Measurements from ENCODE around the gene PPM1H. TPM values are rescaled to one million over a fixed set of nuclear protein-coding genes. Genes with fewer than 3 reads are reported as not detected.

The PPM1H gene
- total and polyA plus RNA-seq, 2 donors (not counting 1 experiment from before 2014, with no cell fraction given): 0.01 TPM; not detected in 1

GRCh38 chr12:62725781-62726180 is 209.2 kb downstream of the PPM1H start:
- H3K4me1 Mint-ChIP-seq: no peaks in the 10 kb centered on the region
- ATAC-seq (ENCODE audit: low read depth): no peak
- Histone ChIP-seq H3K79me2 (ENCODE audit: control insufficient read depth, insufficient read depth, low read length) (no peaks in the 10 kb centered on the region), H3K27me3 (replicated peaks in 1 of 4; ENCODE audit: control extremely low read depth in 1 of 4, control insufficient read depth in 3 of 4, insufficient read depth in 4 of 4, low read length in 3 of 4) (no peaks in the 10 kb centered on the region), H4K20me1 (ENCODE audit: control insufficient read depth, insufficient read depth, low read length, poor library complexity, severe bottlenecking) (no peaks in the 10 kb centered on the region), H3K4me1 (ENCODE audit: control insufficient read depth in 2 of 2, insufficient read depth in 2 of 2, low read length in 2 of 2) (no peaks in the 10 kb centered on the region), H3K9me3 (ENCODE audit: control extremely low read depth in 1 of 3, control insufficient read depth in 2 of 3, insufficient read depth in 1 of 3, low read length in 2 of 3) (no peaks in the 10 kb centered on the region), H3K4me2 (replicated peaks; ENCODE audit: low read depth, low read length, poor library complexity, severe bottlenecking) (no peak overlapping the region), H3K9ac (ENCODE audit: low read length) (no peak overlapping the region), H3K36me3 (replicated peaks in 1 of 2; ENCODE audit: control extremely low read depth in 1 of 2, control insufficient read depth in 1 of 2, extremely low read depth in 1 of 2, insufficient read depth in 2 of 2, low read length in 1 of 2) (no peaks in the 10 kb centered on the region), H3K4me3 (ENCODE audit: control extremely low read depth in 1 of 5, extremely low read depth in 1 of 5, insufficient read depth in 1 of 5, low read depth in 2 of 5, low read length in 4 of 5) (no peak overlapping the region), H3K27ac (ENCODE audit: low read length in 2 of 2) (no peak overlapping the region), H2AFZ (ENCODE audit: insufficient read depth, low read depth, low read length, poor library complexity, severe bottlenecking) (no peak overlapping the region)
- intact Hi-C loops (cut with micrococcal nuclease): no loop called here
- TF ChIP-seq, protein P1, sequence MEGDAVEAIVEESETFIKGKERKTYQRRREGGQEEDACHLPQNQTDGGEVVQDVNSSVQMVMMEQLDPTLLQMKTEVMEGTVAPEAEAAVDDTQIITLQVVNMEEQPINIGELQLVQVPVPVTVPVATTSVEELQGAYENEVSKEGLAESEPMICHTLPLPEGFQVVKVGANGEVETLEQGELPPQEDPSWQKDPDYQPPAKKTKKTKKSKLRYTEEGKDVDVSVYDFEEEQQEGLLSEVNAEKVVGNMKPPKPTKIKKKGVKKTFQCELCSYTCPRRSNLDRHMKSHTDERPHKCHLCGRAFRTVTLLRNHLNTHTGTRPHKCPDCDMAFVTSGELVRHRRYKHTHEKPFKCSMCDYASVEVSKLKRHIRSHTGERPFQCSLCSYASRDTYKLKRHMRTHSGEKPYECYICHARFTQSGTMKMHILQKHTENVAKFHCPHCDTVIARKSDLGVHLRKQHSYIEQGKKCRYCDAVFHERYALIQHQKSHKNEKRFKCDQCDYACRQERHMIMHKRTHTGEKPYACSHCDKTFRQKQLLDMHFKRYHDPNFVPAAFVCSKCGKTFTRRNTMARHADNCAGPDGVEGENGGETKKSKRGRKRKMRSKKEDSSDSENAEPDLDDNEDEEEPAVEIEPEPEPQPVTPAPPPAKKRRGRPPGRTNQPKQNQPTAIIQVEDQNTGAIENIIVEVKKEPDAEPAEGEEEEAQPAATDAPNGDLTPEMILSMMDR (IDR thresholded peaks at IDR 0.05): no peak
- no peak for TF ChIP-seq EZH2 (IDR thresholded peaks at IDR 0.05; ENCODE audit: borderline replicate concordance, insufficient read depth, low read depth, low read length, poor library complexity, severe bottlenecking)
- H3K4me3 Mint-ChIP-seq: no peak overlapping the region
- no peak overlapping the region for H3K27ac Mint-ChIP-seq
- H3K9me3 Mint-ChIP-seq (ENCODE audit: insufficient read depth): no peaks in the 10 kb centered on the region
- no CpG with 5 or more reads among the region's 1 CpG for WGBS (ENCODE audit: insufficient coverage)
- ChIA-PET POLR2A (no interaction called here), CTCF (no interaction called here)
- DNase-seq: no peak
- H3K27me3 Mint-ChIP-seq: no peaks in the 10 kb centered on the region

- no peaks in the 10 kb centered on the region for H3K27me3 Mint-ChIP-seq
- ChIA-PET POLR2A (no interaction called here), CTCF (no interaction called here)
Measured at GRCh38 chr12:62724947-62725451, 210.0 kb downstream of the PPM1H start.

More at GRCh38 chr12:62724947-62725451, 210.0 kb downstream of the PPM1H start:
- no peaks in the 10 kb centered on the region for H3K4me1 Mint-ChIP-seq
- H4K20me1 ChIP-seq (ENCODE audit: control insufficient read depth, insufficient read depth, low read length, poor library complexity, severe bottlenecking): no peaks in the 10 kb centered on the region
- no peaks in the 10 kb centered on the region for H3K4me1 ChIP-seq (ENCODE audit: control insufficient read depth in 2 of 2, insufficient read depth in 2 of 2, low read length in 2 of 2)
- ATAC-seq (ENCODE audit: low read depth) (no peak), DNase-seq (no peak)
- no peaks in the 10 kb centered on the region for H3K9me3 Mint-ChIP-seq (ENCODE audit: insufficient read depth)
- H3K9me3 ChIP-seq (ENCODE audit: control extremely low read depth in 1 of 3, control insufficient read depth in 2 of 3, insufficient read depth in 1 of 3, low read length in 2 of 3): no peaks in the 10 kb centered on the region
- H3K4me3 ChIP-seq (ENCODE audit: control extremely low read depth in 1 of 5, extremely low read depth in 1 of 5, insufficient read depth in 1 of 5, low read depth in 2 of 5, low read length in 4 of 5): no peak overlapping the region
- H3K4me3 Mint-ChIP-seq: no peak overlapping the region
- no peak overlapping the region for H3K4me2 ChIP-seq (replicated peaks; ENCODE audit: low read depth, low read length, poor library complexity, severe bottlenecking)
- no peak overlapping the region for H2AFZ ChIP-seq (ENCODE audit: insufficient read depth, low read depth, low read length, poor library complexity, severe bottlenecking)
- H3K27ac Mint-ChIP-seq: no peak overlapping the region
- H3K27me3 ChIP-seq (replicated peaks in 1 of 4; ENCODE audit: control extremely low read depth in 1 of 4, control insufficient read depth in 3 of 4, insufficient read depth in 4 of 4, low read length in 3 of 4): no peaks in the 10 kb centered on the region
- no peak overlapping the region for H3K9ac ChIP-seq (ENCODE audit: low read length)
- intact Hi-C loops (cut with micrococcal nuclease): no loop called here
- H3K27ac ChIP-seq (ENCODE audit: low read length in 2 of 2): no peak overlapping the region
- no peaks in the 10 kb centered on the region for H3K79me2 ChIP-seq (ENCODE audit: control insufficient read depth, insufficient read depth, low read length)
- 100% methylated on average over 3 of the region's 4 CpGs for WGBS (ENCODE audit: insufficient coverage)
- H3K36me3 ChIP-seq (replicated peaks in 1 of 2; ENCODE audit: control extremely low read depth in 1 of 2, control insufficient read depth in 1 of 2, extremely low read depth in 1 of 2, insufficient read depth in 2 of 2, low read length in 1 of 2): no peaks in the 10 kb centered on the region
- no peak for TF ChIP-seq EZH2 (IDR thresholded peaks at IDR 0.05; ENCODE audit: borderline replicate concordance, insufficient read depth, low read depth, low read length, poor library complexity, severe bottlenecking)
- TF ChIP-seq, protein P1 (IDR thresholded peaks at IDR 0.05): no peak

All from B cell (primary cell).